ENCODE data around the gene DCAF12. TPM values are rescaled to one million over a fixed set of nuclear protein-coding genes. Genes with fewer than 3 reads are reported as not detected.

Gene DCAF12
- total and polyA plus RNA-seq, 8 donors: 4.1 to 54.3 (median 21.4) TPM

DNA sequence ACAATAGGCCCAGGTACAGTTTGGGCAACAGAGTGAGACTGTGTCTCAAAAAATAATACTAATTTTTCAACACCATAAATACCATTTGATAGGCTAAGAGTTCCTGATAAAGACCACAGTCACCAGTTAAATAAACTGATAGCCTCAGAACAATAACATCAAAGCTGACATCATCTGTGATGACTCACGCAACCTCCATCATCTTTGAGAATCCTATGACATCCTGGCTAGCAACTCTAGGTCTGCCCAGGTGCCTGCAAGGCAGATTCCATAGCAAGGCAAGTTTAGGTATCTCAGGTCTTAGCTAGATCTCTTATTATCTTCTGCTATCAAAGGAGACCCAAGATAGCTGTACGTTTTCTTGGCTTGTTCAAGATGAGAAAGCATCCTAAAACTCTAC, 47.3 kb downstream of the DCAF12 start:
- Histone ChIP-seq H3K27me3 (no peaks in the 10 kb centered on the region), H3K9me3 (no peaks in the 10 kb centered on the region), H3K36me3 (no peaks in the 10 kb centered on the region), H3K4me3 (no peak overlapping the region), H3K4me1 (peaks cover 0 to 8% (median 2%) of the 10 kb centered on the region in 4 donors), H3K27ac (no peak overlapping the region)
- 73 to 78% (median 77%) methylated on average over 2 of the region's 2 CpGs for WGBS, 5 donors
- TF ChIP-seq POLR2A (IDR thresholded peaks at IDR 0.05) (no peak), CTCF (IDR thresholded peaks at IDR 0.05) (no peak), POLR2AphosphoS5 (IDR thresholded peaks at IDR 0.05) (no peak)
- no peak for DNase-seq
- intact Hi-C loops (cut with DNase I; ENCODE audit: low total_unique reads): no loop called here

- Histone ChIP-seq H3K27ac (peak overlapping the region; percentile 34 to 82 (median 71)), H3K9me3 (no peaks in the 10 kb centered on the region), H3K27me3 (no peaks in the 10 kb centered on the region), H3K36me3 (no peaks in the 10 kb centered on the region), H3K4me3 (no peak overlapping the region), H3K4me1 (peaks cover 10 to 34% (median 24%) of the 10 kb centered on the region in 4 donors)
- intact Hi-C loops (cut with DNase I; ENCODE audit: low total_unique reads): no loop called here
- TF ChIP-seq POLR2A (IDR thresholded peaks at IDR 0.05) (no peak), CTCF (IDR thresholded peaks at IDR 0.05) (no peak), EP300 (IDR thresholded peaks at IDR 0.05) (no peak), POLR2AphosphoS5 (IDR thresholded peaks at IDR 0.05) (peak in 2 of 3 donors; percentile 11 to 77)
- peak; percentile 47 to 89 for DNase-seq
- WGBS, 5 donors: 14 to 29% (median 24%) methylated on average over 5 of the region's 5 CpGs
These were observed 53.5 kb downstream of the DCAF12 start for GRCh38 chr9:34072868-34073590.

GRCh38 chr9:34072410-34072809, 54.1 kb downstream of the DCAF12 start:
- DNase-seq: peak; percentile 26 to 74
- no peaks in the 10 kb centered on the region for H3K27me3 ChIP-seq
- no peaks in the 10 kb centered on the region for H3K9me3 ChIP-seq
- no peaks in the 10 kb centered on the region for H3K36me3 ChIP-seq
- 48 to 72% (median 57%) methylated on average over 2 of the region's 2 CpGs for WGBS, 5 donors
- TF ChIP-seq POLR2AphosphoS5 (IDR thresholded peaks at IDR 0.05) (no peak), EP300 (IDR thresholded peaks at IDR 0.05) (no peak), CTCF (IDR thresholded peaks at IDR 0.05) (no peak), POLR2A (IDR thresholded peaks at IDR 0.05) (no peak)
- H3K27ac ChIP-seq: peak overlapping the region; percentile 34 to 82 (median 71)
- no peak overlapping the region for H3K4me3 ChIP-seq
- intact Hi-C loops (cut with DNase I; ENCODE audit: low total_unique reads): no loop called here
- H3K4me1 ChIP-seq: peaks cover 10 to 34% (median 24%) of the 10 kb centered on the region in 4 donors

GRCh38 chr9:34070606-34071324, 55.7 kb downstream of the DCAF12 start:
- intact Hi-C loops (cut with DNase I; ENCODE audit: low total_unique reads): no loop called here
- peak overlapping the region in 1 of 5 donors; percentile 10 for H3K27ac ChIP-seq
- 61 to 78% (median 73%) methylated on average over 5 of the region's 5 CpGs for WGBS, 5 donors

More at GRCh38 chr9:34070606-34071324, 55.7 kb downstream of the DCAF12 start:
- peaks cover 10 to 34% (median 24%) of the 10 kb centered on the region in 4 donors for H3K4me1 ChIP-seq
- no peak overlapping the region for H3K4me3 ChIP-seq
- H3K27me3 ChIP-seq: no peaks in the 10 kb centered on the region
- DNase-seq: peak in 1 of 2 donors; percentile 13
- TF ChIP-seq POLR2A (IDR thresholded peaks at IDR 0.05): no peak
- no peak for TF ChIP-seq CTCF (IDR thresholded peaks at IDR 0.05)
- TF ChIP-seq POLR2AphosphoS5 (IDR thresholded peaks at IDR 0.05): no peak
- no peak for TF ChIP-seq EP300 (IDR thresholded peaks at IDR 0.05)
- H3K9me3 ChIP-seq: no peaks in the 10 kb centered on the region
- H3K36me3 ChIP-seq: no peaks in the 10 kb centered on the region
